GM21576 (cell line): ENCODE results near the gene GMPPA.

Source experiments
- ATAC-seq: cut with Tn5 transposase; IDR thresholded peaks from one replicate; pipeline ENCODE4 v1.9.1; 2021; ENCODE audit warnings: mild to moderate bottlenecking, moderate library complexity; ENCODE audit not compliant: unreplicated experiment

Gene GMPPA

DNA sequence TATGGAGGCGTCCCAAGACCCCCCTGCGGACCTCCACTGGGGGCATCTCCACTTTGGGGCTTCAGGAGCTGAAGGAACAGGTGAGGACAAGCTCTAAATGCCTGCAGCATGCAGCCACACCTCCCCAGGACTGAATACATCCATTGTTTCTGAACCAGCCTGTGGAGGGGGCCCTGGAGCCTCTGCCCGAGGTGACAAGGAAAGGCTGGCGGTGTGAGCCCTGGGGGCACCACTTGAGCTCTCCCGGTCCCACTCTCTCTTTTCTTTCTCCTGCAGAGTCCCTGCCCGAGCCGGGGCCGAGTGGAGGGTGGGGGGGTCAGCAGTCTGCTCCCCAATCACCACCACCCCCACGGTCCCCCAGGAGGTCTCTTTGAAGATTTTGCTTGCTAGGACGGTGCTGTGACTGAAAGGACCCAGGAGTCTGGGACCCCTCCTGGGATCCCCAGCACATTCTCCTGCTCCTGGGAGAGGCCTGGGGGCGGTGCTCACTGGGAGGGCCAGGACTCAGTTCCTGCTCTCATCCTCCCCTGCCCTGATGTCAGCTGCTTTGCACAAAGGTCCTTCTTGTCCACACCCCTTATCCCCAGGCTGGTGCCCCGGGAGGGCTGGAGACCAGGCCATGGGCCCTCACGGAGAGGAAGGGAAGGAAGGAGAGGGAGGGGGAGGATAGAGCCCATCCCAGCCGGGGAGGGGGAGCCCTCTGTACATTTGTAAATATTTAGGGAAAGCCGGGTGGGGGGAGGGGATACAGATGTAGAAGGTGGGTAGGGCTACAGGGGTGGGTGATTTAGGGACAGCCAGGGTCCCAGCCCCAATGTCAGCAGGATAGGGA lies 39.2 kb downstream of the GMPPA start:
- no peak for ATAC-seq

DNA sequence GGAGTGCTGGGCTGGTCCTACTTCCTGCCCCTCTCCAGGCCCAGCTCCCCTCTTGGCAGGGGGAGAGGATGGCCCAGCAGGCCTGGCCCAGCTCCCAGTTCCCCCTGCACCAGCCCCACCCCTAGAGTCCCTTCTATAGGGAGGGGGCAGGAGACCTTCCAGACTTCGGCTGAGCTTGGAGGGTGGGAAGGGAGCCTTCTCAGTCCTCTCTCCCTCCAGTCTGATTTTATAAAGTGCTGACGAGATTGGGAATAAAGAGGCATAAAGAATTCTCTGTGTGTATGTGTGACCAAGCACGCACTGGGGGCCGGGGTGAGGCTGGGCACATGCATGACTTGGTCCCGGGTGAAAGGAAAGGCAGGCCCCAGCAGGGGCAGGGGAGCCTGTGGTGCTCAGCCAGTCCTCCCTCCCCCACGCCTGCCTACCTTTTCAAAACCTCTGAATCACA lies 39.8 kb downstream of the GMPPA start:
- ATAC-seq = no peak

DNA sequence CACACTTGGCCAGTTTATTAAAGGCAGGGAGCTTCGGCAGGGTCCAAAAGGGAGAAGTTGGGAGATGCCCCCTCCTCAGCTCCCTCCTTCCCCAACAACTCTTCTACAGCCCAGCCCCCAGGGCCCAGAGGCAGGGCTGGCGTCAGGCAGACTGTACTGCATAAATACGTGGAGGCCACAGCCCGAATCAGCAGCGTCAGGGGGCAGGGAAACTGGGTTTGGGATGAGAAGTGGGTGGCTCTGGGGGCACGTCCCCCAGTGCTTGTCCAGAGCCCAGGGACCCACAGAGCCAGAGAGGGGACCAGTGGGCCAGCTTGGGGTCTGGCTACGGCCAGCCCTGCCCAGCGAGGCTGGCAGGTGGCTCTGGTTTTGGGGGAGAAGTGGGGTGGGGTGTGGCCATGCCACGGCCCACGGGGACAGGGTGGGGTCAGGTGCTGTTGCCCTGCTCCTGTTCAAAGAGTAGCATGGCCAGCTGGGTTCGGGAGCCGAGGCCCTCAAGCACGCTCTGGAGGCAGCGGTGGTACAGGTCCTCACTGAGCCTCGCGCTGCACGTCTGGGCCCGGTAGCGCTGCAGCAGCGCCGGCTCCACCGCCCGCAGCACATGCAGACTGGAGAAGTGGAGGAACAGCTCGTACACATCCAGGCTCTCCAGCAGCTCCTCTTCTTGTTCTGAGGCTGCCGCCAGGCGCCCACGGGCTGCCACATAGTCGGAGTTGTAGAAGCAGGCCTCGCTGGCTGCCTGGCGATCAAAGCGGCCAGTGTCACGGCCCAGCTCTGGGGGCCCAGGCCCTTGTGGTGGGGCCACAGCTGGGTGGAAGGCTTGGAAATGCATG lies 40.5 kb downstream of the GMPPA start:
- no peak for ATAC-seq

DNA sequence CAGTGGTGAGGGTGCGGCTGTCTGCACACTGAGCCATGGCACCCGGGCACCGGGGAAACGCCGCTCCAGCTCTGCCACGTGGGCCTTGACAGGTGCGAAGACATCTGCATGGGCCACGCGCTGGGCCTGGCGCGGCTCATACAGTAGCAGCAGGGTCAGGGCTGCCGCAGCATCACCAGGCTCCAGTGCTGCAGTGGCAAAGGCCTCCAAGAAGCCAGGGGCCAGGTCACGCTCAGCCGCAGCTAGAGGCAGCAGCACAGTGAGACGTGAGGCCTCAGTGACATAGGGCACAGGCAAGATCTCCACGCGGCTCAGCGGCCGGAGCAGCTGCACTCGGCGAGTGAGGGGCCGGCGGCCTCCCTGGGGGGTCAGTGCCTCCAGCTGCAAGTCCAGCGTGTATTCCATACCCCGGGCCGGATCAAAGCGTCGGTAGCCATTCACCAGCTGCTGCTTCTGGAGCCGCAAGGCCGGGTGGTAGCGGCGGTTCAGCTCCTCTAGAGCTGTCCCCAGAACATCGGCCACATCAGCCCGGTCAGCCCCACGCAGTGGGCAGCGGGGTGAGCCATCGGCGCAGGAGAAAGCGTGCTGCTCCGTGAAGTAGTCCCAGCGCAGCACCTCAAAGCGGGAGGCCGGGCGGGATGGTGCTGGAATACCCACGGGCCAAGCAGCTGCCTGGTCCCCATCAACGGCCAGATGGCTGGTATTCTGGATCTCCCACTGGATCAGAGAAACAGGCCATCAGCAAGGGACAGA lies 41.4 kb downstream of the GMPPA start:
- ATAC-seq = no peak

DNA sequence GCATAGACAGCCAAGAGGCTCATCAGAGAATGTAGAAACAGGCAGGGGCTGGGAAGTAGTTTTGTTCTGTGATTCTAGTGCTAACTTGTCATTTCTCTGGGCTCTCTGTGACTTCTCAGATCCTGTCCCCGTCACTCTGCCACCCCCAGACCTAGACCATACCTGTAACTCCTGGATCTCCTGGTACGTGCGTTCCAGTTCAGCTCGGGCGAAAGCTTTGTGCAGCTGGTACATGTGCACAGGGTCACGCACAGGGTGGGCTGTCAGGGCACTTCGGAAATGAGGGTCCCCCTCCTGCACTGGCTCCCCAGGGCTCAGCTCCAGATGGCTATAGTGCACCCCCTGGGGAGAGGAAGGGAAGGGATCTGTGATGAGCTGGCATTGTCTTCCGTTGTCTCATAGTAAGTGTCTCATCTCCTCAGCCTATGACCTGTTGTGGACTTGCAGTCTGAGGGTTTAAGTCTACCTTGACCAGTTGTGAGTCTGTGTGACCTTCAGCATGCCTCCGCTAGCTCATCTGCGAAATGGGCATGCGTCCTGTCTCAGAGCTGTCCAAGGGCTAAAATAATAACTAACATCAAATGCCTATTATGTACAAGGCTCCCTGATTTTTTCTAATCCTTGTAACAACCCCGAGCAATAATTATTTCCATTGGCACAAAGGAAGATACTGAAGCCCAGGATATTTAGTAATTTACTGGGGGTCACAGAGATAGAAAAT lies 42.3 kb downstream of the GMPPA start:
- ATAC-seq = no peak

DNA sequence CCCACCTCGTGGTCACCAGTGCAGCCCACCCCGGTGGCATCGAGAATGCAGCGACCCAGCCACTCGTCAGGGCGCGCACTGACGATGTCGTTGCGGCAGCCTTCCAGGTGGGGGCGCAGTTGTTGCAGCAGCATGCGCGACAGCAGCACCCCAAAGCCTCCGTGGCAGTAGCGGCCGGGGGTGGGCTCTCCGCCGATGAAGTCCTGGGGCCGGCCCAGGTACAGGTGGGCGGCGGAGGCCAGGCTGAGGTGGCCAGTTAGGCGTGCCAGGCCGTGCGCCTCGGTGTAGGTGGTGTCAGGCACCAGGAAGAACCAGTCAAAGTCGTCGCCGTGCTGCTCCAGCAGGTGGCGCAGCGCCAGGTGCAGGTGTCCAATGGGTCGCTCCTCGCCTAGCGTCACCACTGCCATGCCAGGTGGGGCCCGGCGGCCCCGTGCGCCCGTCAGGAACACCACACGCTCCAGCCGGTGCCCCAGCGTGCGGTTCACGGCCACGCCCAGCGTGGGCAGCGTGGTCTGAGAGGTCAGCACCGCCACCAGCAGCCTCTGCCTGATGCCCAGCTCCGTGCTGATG lies 43.0 kb downstream of the GMPPA start:
- ATAC-seq = peak; percentile 54

DNA sequence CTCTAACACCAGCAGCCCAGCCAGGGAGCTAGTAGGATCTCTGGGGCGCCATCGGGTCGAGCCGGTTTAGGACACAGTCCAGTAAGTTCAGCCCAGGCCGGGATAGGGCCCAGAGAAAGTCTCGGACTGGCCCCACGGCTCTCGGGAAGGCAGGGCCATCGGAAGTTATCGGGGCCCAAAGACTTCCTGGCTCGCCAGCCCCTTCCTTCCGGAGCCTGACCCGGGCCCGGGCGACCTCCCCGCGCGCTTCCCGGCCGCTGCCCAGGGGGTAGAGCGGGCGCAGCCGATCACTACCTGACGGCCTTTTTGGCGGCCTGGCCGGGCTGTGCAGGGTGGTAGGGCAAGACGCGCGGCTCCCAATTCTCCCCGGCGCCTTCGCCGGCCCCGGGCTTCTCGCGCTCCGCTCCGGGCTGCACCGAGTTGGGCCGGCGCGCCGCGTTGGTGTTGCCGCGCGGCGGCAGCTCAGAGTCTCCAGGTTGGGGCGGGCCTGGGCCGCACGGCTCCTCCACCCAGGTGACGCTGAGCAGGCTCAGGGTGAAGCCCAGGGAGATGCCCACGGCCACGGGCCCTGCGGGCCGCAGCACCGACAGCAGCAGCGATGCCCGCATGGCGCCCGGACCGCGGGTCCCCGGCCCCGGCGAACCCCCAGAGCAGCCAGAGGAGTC lies 44.4 kb downstream of the GMPPA start:
- peak; percentile 26 for ATAC-seq

DNA sequence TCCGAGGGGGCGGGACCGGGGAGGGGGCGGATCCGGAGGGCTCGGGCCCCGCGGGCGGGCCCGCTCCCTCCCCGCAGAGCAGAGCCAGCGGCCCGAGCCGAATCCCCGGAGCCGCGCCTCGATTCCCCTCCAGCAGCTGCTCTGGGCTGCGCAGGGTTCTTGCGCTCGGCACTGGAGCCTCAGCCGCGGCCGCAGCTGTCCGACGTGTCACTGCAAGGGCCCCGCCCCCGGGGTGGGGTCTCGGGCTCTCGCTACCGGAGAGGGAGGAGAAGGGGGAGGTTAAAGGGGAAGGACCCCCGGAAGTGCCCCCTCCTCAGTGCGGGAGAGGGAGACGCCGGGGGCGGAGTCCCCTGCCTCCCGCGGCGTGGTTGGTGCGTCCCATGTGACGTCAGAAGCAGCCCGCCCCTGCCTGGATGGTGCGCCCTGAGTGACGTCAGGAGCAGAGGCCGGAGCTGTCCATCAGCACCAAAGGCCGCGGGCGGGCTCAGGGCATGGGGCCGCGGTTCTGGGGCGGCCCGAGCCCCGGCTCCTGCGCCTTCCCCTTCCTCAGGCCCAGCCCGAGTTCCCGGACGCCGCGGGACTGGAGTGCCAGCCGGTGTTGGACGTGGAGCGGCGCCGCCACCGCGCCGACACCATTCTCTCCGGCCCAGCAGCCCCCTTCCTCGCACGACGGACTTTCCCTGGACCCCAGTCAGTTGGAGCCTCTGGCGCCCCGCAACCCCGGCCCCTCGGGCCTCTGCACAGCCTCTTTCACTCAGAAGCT lies 45.1 kb downstream of the GMPPA start, which contains the start of the genes CHPF and TMEM198:
Gene CHPF (minus strand): TSS at position 214 of the 763 bp plus-strand sequence. CDS start 271 bp downstream, outside the sequence.
Gene TMEM198 (plus strand): TSS at position 433 of the 763 bp plus-strand sequence. CDS start 700 bp downstream, outside the sequence.
- ATAC-seq = peak; percentile 73

DNA sequence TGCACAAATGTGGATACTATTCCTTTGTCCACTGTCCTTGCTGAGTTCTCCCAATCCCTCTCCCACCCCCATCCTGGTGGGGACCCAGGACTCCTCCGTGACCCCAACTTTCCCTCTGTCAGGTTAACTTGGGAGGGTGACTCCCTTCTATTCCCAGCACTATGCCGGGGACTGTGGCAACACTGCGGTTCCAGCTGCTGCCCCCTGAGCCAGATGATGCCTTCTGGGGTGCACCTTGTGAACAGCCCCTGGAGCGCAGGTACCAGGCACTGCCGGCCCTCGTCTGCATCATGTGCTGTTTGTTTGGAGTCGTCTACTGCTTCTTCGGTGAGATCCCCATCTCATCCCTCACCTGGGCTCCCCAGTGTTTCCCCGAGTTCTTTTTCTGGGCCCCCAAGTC lies 45.9 kb downstream of the GMPPA start:
- no peak for ATAC-seq

DNA sequence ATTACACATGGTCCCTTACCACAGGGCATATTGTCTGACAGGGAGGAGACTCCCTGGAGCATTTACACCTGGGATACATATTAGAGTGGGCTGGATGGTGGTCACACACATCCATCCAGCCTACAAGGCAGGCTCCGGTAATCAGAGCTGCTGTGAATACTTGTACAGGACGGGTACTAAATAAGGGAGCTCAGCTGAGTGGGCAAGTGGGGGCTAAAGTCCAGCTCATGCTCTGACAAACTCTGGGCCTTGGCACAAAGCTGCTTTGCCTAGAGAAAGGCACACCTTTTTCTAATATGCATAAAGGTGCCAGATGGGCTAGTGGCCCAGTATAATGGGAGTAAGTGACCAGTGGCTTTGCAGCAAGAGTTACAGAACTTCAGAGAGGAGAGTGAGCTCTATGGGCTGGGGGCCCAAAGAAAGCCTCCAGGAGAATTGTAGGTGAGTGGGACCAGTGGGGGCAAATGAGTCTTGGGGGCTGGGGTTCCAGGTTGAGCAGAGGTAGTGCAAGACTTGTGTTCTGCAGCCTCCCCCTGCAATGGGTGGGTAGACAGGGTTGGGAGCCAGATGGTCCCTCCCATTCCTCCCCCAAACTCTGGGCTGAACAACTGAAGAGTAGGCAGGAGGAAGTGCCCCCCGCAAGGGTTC lies 46.7 kb downstream of the GMPPA start:
- no peak for ATAC-seq

DNA sequence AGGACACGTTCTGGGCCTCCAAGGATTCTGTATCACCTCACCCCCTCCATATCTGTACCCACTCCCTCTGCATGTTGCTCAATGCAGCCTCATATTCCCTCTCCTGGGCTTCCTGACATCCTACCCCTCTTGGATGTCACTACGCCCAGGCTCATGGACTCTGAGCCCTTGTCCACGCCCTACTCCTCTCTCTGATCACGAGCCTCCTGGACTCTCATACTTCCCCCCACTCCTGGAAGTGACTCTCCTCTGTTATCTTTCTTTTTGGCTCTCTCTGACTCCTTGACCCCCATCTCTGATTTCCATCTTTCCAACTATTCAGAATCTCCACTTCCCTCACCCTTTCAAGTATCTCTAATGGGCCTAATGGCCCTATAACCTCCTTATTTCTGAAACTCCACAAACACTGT lies 47.3 kb downstream of the GMPPA start:
- ATAC-seq = no peak

DNA sequence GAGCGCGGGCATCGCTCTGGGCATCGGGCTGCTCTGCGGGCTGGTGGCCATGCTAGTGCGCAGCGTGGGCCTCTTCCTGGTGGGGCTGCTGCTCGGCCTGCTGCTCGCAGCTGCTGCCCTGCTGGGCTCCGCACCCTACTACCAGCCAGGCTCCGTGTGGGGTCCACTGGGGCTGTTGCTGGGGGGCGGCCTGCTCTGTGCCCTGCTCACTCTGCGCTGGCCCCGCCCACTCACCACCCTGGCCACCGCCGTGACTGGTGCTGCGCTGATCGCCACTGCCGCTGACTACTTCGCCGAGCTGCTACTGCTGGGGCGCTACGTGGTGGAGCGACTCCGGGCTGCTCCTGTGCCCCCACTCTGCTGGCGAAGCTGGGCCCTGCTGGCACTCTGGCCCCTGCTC lies 48.9 kb downstream of the GMPPA start:
- ATAC-seq = no peak

DNA sequence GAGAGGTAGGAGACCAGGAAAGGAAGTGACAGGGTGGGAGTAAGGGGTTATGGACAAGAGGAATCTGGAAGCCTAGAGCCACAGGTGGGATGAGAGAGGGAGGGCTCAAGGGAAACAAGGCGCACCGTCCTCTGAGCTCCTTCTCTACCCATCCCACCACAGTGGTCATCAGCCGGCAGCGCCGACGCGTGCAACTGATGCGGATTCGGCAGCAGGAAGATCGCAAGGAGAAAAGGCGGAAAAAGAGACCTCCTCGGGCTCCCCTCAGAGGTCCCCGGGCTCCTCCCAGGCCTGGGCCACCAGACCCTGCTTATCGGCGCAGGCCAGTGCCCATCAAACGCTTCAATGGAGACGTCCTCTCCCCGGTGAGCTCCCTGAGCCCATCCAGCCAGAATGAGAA lies 50.3 kb downstream of the GMPPA start:
- no peak for ATAC-seq

DNA sequence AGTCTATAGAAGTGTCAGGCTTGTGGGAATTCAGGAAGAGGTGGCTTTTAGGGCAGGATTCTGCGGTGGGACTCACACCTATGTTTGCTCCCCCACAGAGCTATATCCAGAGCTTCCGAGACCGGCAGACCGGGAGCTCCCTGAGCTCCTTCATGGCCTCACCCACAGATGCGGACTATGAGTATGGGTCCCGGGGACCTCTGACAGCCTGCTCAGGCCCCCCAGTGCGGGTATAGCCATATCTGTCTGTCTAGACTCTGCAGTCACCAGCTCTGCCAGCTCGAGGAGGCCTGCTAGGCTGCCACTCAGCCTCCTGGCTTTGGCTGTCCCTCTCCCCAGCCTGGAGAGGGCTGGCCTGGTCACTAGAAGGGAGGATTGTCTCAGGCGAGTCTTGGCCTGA lies 50.9 kb downstream of the GMPPA start:
- ATAC-seq = no peak

DNA sequence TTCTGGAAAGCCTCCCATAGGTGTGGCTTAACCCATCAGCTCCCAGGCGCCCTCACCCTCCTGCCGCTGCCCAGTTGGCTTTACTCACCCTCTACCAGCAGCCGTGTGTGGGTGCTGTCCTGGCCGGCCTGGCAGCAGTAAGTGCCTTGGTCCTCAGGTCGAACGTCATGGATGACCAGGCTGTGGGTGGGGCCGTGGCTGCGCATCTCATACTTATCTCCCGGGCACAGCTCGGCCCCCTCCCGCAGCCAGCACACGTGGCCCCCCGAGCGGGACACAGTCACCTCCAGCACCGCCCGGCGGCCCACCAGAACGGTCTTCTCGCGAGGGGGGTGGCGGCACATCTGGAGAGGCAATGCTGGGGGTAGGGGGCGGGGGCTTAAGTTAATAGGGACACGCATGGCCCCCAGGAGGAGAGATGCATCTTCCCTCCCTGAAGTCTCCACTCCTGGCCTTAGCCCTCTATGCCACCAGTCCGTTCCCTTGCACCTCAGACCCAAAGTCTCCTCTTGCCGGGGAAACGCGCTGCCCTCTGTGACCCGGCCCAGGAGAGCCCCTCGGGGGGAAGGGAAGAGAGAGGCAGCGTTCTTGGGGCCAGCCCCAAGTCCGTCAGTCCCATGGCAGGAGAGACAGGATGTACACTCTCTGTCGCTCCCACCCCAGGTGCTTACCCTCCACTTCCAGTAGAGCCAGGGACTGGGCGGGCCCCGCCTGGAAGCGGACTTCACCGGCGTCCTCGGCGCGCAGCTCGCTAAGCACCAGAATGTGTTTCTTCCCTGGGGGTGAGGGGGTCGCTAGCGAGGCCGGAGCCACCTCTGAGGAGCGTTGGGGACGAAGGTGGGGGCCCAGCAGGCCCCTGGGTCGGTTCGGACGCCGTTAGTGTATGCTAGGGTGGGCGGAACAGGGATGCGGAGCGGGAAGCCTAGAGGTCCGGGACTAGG lies 53.0 kb downstream of the GMPPA start:
- peak; percentile 15 for ATAC-seq

DNA sequence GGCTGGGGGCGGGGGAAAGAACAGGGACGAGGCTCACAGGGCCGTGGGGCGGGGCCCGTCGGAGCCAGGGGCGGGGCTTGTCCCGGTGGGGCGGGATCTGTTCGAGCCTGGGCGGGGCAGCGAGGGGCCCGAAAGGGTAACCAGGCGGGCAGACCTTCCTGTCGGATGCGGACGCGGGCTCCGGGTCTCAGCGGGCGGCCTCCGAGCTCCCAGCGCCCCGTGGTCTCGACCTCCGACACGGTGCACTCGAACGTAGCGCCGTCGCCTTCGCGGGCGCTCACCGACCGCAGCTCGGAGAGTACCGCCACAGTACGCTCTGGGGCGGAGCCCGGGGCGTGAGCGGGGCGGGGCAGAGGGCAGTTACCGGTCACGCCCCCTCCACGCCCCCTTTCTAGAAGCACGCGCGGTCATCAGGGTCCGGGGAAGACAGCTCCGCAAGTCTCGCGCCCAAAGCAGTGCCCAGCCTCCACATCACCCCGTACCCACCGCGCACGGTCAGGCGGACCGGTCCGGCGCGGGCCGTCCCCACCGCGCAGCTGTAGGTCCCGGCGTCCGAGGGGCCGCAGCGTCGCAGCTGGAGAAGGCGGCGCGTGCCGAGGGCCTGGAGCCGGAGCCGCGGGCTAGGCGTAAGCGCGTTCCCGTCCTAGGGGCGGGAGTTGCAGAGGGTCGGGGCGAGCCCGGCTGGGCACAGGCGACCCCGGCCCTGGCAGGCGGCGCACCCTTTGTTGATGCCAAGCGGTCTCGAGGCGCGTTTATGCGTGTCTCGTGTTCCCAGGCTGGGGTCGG lies 53.9 kb downstream of the GMPPA start:
- peak; percentile 90 for ATAC-seq

DNA sequence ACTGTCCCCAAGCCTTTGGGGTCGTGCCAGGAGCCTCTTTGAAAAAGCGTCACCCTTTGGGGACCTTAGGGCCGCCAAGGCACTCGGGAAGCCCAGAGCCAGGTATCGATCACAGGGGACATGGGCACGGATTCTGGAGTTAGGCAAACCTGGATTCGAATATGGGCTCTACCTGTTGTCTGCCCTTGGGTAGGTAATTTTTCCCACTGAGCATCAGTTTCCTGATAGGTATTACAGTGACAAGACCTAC lies 54.4 kb downstream of the GMPPA start:
- ATAC-seq = no peak
